GM10847 (cell line): ENCODE measurements around the gene LDB3.

Source experiments
- POLR2A ChIP-seq: IDR thresholded peaks from 2 replicates; pipeline ENCODE4 v1.6.1; 2011; ENCODE audit not compliant: insufficient read length; ENCODE audit errors: extremely low read depth

Gene LDB3

GRCh38 chr10:86765548-86765947, 97.2 kb downstream of the LDB3 start:
- no peak for TF ChIP-seq POLR2A

DNA sequence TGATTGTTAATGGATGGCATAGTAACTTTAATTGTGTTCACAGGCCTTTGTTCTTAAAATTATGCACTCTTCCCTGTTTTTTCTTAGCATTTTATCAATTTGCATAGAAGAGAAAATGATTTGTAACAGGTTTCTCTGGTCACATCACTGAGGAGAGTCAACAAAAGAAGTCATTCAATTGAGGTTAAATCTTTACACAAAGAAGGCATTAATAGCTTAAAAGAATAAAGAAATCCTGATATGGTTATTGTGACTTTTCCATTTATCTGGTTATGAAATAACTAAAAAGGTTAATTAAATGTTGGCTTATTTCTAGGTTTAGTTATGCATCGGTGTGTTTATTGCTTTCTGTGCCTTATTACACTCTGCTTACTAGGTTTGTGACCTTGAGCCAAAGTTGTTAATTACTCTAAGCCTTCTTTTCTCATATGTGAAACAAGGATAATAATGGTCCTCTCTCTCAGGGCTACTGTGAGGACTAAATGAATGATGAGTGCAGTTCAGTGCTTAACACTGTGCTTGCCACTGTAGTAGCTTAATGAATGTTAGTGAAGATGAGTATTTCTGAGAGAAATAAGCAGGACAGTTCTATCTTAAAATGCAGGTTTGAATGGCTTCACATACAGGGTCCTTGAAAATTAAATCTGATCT, 100.2 kb downstream of the LDB3 start:
- no peak for TF ChIP-seq POLR2A

GRCh38 chr10:86769991-86770390, 101.7 kb downstream of the LDB3 start:
- TF ChIP-seq POLR2A, result no peak

DNA sequence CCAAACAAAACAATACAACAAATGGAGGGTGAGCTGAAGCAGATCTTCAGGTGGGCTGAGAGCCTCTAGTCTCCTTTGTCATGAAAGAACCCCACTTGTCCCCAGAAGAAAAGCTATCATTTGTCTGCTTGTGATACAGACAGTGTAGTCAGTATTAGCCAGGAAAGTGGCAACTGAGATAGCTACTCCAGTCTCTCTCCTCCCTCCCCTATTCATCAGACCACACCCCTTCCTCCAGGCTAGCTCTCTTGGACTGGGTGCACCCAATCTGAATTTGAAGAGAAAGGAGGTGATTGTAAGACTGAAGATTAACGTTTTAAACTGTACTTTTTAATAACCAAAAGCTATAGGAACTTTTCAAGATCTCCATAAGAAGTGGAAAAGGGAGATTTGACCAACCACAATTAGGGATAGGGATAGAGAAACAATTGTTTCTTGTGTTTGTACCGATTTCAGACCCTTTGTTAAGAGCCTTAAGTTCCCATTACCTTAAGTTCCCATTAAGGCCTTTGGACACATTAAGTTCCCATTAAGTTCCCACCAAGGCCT, 102.2 kb downstream of the LDB3 start:
- no peak for TF ChIP-seq POLR2A

- no peak for TF ChIP-seq POLR2A
These were observed 105.2 kb downstream of the LDB3 start for GRCh38 chr10:86773498-86773897.

DNA sequence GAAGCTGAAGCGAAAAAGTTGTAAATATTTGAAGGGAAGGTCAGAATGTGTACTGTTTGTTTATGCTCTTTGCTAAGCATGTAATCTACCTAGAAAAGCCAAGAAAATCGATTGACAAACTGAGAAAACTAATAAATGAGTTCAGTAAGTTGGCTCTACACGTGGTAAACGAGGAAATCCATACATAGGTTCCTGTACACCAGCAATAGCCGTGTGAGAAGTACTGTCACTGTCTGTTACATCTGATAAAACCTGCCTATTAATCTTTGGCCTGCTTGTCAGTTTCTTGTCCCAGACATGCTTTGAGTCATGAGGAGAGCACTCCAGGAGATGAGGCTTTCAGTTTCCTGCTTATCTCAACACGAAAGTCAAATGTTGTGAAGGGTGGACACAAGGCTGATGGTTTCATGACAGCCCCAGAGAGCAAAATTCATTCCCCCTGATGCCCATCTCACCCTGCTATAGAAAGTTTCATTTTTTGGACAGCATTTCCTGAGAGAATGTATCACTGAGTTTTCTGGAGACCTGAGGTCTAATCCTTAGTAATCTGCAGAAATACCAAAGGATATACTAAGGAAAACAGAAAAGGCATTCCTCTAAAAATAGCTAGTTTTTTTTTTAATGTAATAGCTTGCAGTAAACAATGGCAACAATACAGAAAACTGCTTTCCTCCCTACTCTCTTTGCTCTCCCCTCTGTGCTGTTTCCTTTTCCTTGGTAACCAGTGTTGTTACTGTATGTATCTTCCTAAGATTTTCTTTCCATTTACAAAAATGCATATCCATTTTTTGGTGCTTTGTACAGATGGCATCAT, 107.0 kb downstream of the LDB3 start:
- TF ChIP-seq POLR2A, result no peak

- no peak for TF ChIP-seq POLR2A
These were observed 107.5 kb downstream of the LDB3 start for GRCh38 chr10:86775870-86776180.

GRCh38 chr10:86779220-86780017, 111.1 kb downstream of the LDB3 start:
- TF ChIP-seq POLR2A, result no peak

- no peak for TF ChIP-seq POLR2A
These were observed 114.5 kb downstream of the LDB3 start for GRCh38 chr10:86782701-86783418.

DNA sequence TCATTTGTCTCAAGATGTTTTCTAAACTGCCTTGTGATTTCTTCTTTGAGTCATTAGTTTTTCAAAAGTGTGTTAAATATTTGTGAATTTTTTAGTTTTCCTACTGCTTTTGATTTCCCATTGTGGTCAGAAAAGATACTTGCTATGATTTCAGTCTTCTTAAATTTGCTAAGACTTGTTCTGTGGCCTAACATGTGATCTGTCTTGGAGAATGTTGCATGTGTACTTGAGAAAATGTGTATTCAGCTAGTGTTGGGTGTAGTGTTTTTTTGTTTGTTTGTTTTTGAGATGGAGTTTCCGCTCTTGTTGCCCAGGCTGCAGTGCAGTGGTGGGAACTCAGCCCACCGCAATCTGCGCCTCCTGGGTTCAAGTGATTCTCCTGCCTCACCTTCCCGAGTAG, 116.7 kb downstream of the LDB3 start:
- no peak for TF ChIP-seq POLR2A
